GM15510 (cell line): ENCODE measurements around the gene ZNF681.

ENCODE experiments used
- POLR2A ChIP-seq: IDR thresholded peaks from 3 replicates; pipeline ENCODE4 v1.6.1; 2011; ENCODE audit warnings: borderline replicate concordance; ENCODE audit not compliant: insufficient read length; ENCODE audit errors: extremely low read depth

Gene ZNF681

GRCh38 chr19:23783636-23784035, 24.9 kb upstream of the ZNF681 start:
- no peak for TF ChIP-seq POLR2A

GRCh38 chr19:23779645-23780044, 21.0 kb upstream of the ZNF681 start:
- no peak for TF ChIP-seq POLR2A

- no peak for TF ChIP-seq POLR2A
Measured at GRCh38 chr19:23778566-23778965, 19.9 kb upstream of the ZNF681 start.

GRCh38 chr19:23777216-23777615, 18.5 kb upstream of the ZNF681 start:
- TF ChIP-seq POLR2A, result no peak

- TF ChIP-seq POLR2A, result no peak
Measured at GRCh38 chr19:23776507-23777205, 18.0 kb upstream of the ZNF681 start.

GRCh38 chr19:23774524-23774971, 15.9 kb upstream of the ZNF681 start:
- TF ChIP-seq POLR2A, result no peak

GRCh38 chr19:23774106-23774505, 15.4 kb upstream of the ZNF681 start:
- TF ChIP-seq POLR2A, result no peak

- TF ChIP-seq POLR2A, result no peak
Measured at GRCh38 chr19:23772675-23773063, 14.0 kb upstream of the ZNF681 start.

- TF ChIP-seq POLR2A, result no peak
Measured at GRCh38 chr19:23771761-23772674, 13.3 kb upstream of the ZNF681 start.

GRCh38 chr19:23771316-23771715, 12.6 kb upstream of the ZNF681 start:
- no peak for TF ChIP-seq POLR2A

- TF ChIP-seq POLR2A, result no peak
Measured at GRCh38 chr19:23770672-23771250, 12.1 kb upstream of the ZNF681 start.

- no peak for TF ChIP-seq POLR2A
Measured at GRCh38 chr19:23769691-23770468, 11.2 kb upstream of the ZNF681 start.

GRCh38 chr19:23766951-23767350, 8.3 kb upstream of the ZNF681 start:
- TF ChIP-seq POLR2A, result no peak

- TF ChIP-seq POLR2A, result no peak
Measured at GRCh38 chr19:23764781-23765180, 6.1 kb upstream of the ZNF681 start.

GRCh38 chr19:23762884-23763711, 4.4 kb upstream of the ZNF681 start:
- TF ChIP-seq POLR2A, result peak; percentile 20

GRCh38 chr19:23762548-23762883, 3.8 kb upstream of the ZNF681 start:
- no peak for TF ChIP-seq POLR2A
